HG03442 (cell line): Measurements from ENCODE around the gene MTM1.

ENCODE experiments used
- ATAC-seq: cut with Tn5 transposase; IDR thresholded peaks from one replicate; pipeline ENCODE4 v1.9.1; 2021; ENCODE audit warnings: mild to moderate bottlenecking, moderate library complexity; ENCODE audit not compliant: unreplicated experiment

Gene MTM1

GRCh38 chrX:150701377-150701776 lies 133.0 kb downstream of the MTM1 start:
- no peak for ATAC-seq

DNA sequence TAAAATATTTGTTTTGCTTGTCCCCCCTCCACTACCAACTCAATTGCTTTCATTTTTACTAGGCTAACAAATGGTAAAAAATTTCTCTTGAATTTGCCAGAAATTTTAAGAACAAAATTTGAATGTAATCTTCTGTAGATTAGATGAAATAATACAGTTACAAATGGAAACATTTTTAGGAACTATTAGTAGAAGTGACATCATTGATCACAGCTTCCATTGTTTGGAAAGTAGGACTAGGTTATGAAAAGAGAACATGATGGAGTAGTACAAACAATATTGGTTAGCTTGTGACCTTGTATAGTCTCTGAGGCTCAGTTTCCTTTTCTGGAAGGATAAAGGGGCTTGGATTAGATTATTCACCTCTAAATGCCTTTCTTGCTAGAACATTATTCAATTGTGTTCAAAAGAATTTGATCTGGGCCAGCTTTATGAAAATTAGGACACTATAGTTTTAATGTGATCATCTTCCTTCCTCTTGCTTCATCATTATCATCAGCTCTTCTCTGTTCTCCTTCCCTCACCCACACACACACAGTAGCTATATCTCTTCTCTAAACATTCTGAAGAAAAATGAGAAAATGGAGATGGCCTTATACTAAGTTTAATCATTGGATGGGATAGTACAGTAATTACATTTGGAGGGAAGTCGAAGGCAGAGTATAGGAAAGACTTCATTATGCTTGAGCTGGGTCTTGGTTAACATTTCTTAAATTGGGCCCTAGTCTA lies 134.7 kb downstream of the MTM1 start:
- no peak for ATAC-seq

GRCh38 chrX:150703695-150703974 lies 135.2 kb downstream of the MTM1 start:
- ATAC-seq = no peak

DNA sequence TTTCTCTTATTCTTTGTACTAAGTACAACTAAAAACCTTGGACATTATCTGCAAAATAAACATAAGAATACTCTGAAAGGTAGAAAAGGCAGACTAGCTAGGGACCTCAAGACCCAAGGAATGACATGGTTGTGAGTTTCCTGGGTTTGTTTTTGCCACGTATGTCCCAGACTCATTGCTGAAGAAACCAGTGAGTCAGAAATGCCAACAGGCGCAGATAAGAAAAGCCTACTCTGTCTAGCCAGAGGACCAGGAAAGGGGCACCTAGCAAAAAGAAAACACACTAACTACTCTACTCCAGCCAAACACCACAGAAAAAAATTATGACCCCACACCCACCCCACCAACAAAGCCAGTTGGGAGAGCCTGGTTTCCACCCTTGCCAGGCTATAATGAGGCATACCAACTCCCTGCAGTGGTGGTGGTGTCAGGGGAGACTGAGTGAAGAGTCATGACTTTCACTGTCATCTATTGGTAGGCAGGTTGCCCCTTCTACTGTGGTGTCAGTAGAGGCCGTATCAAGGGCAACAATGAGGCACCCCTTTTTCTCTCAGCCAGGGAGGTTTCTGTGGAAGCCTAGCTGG lies 135.7 kb downstream of the MTM1 start:
- no peak for ATAC-seq

GRCh38 chrX:150712619-150713018 lies 144.2 kb downstream of the MTM1 start:
- ATAC-seq = no peak

GRCh38 chrX:150715184-150715583 lies 146.8 kb downstream of the MTM1 start:
- no peak for ATAC-seq

DNA sequence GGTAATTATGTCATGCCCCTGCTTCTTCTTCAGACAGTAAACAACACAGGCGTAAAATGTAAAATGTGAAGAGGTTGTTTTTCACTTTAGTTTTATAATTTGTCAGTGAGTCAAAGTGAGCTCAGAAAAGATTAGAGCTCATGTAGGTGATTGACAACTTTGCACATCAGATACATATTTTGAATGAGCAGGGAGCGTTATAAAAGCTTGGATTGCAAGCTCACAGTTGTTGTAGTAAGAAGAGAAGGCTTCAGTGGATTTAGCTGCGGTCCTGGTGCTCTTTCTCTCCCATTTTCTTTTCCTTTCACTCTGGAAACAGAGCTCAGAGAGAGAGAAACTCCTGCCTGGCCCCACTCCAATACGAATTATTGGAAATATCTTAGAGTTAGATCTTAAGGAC lies 151.2 kb downstream of the MTM1 start:
- ATAC-seq = no peak
